HG03060 (cell line): ENCODE measurements around the gene CMTM5.

Experiments used
- ATAC-seq: cut with Tn5 transposase; IDR thresholded peaks from one replicate; pipeline ENCODE4 v1.9.1; 2021; ENCODE audit warnings: low read depth, moderate number of reproducible peaks; ENCODE audit not compliant: unreplicated experiment

CMTM5 gene

DNA sequence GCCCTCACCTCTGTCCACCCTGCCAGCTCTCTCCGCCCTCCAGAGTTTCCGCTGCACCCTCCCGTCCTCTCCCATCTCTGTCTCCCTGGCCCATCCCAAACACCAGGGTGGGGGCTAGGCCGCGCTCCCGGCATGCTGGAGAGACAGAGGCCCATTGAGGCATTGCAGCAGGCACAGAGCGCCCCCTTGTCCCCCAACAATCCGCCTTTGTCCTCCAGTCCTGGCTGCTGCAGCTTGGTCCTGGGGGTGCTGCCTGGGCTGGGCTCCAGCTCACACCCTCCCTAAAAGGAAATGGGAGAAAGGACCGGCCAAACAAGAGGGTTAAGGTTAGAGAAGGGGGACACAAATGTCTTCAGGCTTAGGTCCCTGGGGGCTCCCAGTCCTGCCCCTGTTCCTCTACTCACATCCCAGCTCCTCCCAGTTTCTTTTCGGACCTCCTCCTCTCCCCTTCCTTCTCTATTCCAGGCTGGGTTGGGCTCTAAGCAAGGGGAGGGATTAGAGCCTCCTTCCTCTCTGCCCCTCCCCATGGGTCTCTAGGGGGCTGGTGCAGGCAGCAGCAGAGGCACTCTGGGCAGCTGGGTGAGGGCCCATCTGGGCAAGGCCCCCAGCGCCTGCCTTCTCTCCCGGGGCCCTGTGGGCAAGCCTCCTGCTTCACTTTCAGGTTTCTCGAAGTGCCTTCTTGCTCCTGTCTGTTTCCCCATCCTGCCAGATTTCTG lies at the start of gene CMTM5:
TSS of gene CMTM5 (plus strand) at position 565 of the 716 bp plus-strand sequence. CDS start 206 bp downstream, outside the sequence.
- ATAC-seq = no peak

GRCh38 chr14:23327947-23328744 lies 48.7 kb upstream of the CMTM5 start:
- no peak for ATAC-seq

GRCh38 chr14:23335623-23336022 lies 41.2 kb upstream of the CMTM5 start:
- ATAC-seq = no peak

GRCh38 chr14:23339506-23340268 lies 37.2 kb upstream of the CMTM5 start:
- no peak for ATAC-seq

DNA sequence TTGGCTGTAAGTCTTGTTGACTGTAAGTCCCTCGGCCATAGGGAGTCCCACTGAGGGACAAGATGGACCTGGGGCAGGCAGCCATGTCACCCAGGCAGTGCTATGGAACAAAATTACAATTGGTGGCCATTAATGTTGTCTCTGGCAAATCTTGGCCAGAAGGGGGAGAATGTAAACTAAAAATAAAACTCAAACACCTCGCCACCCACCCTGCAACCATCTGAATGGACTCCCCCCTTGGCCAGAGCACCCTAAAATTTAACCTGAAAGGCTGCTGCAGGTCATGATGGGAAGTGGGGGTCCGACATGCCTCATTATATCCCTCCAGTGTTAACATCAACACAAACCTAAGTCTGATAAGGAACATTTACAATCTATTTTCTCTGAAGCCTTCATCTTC lies 32.4 kb upstream of the CMTM5 start:
- ATAC-seq = no peak

GRCh38 chr14:23345987-23346692 lies 30.7 kb upstream of the CMTM5 start:
- no peak for ATAC-seq

GRCh38 chr14:23346693-23347405 lies 30.0 kb upstream of the CMTM5 start:
- no peak for ATAC-seq

DNA sequence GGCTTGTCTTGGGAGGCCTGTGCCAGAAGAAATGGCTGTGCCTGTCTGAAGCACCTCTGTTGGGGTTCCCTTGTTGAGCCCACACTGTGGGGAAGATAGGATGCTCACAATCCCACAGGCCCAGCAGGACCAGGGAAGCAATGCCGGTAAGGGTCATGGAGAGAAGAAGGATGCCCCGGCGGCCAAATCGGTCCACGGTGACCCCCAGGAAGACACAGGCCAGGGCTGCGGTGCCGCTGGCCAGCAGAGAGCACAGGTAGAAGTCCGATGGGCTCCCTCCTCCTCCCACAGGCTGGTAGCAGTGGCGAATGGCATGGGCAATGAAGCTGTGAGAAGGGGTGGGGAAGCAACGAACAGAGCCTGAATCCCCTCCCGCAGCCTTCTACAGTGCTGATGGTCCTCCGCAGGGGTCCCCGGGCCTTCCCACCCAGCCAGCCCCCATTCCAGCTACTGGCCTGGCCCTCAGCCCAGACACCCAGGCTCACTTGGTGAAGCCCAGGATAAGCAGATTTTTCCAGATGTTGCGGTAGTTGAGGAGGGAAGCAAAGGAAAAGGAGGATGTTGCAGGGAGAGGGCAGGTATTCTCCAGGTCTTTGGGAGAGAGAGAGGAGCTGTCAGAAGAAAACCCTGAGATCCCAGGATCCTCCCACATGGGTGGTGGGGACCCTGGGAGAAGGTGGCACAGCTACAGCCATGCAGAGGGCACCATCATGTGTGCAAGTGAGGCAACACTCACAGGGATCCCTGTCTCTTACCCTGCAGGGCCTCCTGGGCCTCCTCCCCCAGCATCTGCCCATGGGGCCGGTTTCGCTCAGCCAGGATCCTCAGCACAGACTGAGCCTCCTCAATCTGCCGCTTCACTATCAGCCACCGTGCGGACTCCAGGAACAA lies 29.2 kb upstream of the CMTM5 start:
- ATAC-seq = no peak

GRCh38 chr14:23348297-23348655 lies 28.6 kb upstream of the CMTM5 start:
- no peak for ATAC-seq

DNA sequence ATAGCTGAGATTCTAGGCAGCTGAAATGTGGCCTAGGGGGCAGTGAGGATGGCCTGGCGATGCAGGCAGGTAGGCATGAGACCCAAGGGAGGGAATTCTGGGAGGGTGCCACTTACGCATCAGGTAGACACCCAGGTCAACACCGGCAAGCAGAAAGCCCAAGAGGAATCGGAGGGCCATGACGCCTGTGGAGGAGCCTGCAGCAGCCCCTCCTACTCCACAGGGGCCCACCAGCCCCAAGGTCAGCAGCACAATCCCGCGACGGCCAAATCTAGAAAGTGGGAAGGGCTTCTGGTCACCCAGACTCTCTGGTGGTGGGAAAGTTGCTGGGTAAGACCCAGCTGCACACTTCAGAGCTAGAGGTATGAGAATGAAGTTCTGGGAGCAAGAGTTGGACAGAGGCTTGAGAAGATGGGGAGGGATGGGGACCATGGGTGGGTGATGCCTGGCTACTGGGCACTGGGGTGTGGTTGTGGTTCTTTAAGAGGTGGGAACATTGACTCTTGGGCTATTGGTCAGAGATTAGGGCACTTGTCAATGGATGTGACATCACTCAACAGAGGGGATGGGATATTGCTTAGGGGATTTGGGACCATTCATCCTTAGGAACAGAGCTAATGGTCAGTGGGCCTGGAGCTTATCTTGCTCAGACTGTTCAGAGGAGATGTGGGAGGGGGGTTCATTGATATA lies 27.5 kb upstream of the CMTM5 start:
- ATAC-seq = no peak

DNA sequence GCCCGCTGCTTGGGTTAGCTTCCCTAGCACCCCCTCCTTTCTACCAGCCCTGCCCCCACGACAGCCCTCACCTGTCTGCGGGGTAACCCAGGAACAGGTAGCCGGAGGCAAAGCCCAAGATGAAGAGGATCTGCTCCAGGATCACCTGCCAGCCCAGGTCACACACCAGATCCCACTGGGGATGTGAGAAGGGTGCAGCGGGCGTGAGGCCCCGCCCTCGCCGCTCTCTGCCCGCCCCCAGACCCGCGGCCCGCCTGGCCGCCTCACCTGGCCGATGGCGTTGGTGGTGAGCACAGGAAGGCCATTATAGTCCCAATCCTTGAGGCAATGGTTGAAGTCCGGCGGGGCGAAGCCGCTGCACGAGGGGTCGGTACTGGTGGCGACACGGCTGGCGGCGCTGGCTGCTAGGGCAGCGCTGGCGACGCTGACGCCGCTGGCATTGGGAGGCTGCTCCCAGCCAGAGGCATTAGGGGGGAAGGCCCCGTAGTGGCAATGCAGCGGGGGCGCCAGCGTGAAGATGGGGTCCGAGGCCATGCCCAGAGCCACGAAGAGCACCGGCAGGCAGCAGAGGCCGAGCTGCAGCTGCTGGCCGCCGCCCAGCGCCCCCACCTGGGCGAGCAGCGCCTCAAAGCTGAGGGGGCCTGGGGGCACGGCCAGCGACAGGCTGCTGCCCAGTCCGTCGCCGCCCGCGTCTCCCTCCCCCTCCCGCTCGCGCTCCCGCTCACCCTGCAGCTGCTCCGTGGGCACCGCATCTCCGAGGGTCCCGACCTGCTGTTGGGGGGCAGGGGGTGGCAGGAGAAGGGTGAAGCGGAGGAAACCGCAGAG lies 25.0 kb upstream of the CMTM5 start:
- ATAC-seq = no peak

DNA sequence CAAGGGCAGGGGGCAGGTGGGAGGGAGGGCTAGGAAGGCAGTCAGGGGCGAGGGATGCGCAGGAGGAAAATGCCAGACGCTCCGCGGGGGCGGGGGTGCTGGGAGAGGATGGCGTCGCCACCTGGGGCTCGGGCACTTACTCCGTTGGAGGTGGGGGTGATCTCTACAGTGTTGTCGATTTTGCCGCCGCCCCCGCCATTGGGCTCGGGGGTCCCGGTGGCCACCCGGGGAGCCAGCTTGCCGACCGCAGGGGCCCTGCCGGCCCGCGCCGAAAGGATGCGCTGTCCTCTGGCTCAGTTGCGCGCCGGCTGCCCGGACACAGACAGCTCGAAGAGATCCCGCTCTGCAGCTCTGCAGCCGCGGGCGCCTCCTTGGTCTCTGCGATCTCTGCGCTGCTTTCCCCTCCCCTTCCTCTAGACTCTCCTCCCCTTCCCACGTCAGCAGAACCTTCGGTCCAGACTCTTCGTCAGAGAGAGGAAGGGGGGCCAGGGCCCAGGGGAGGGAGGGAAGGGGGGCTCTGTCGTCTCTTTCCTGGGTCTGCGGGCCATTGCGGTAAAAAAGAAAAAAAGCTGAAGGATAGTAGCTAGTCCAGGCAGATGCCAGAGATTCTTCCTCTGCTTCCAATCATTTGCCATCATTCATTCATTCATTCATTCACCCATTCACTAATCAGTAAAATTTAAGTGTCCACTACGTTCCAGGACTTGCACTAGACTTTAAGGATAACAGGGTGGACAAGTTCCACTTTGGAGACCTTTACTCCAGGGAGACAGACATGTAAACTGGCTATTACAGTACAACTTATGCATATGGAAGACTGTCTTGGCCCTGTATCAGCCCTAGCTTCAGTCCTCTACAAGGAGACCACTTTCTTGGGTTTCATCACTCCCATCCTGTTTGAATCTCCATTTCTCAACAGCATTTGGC lies 24.1 kb upstream of the CMTM5 start, which contains the start of gene SLC22A17:
TSS of gene SLC22A17 (minus strand) at position 382 of the 927 bp plus-strand sequence.
- ATAC-seq = no peak

GRCh38 chr14:23353433-23353780 lies 23.4 kb upstream of the CMTM5 start:
- no peak for ATAC-seq

- ATAC-seq = no peak
Observed at GRCh38 chr14:23354990-23355389, 21.9 kb upstream of the CMTM5 start.

DNA sequence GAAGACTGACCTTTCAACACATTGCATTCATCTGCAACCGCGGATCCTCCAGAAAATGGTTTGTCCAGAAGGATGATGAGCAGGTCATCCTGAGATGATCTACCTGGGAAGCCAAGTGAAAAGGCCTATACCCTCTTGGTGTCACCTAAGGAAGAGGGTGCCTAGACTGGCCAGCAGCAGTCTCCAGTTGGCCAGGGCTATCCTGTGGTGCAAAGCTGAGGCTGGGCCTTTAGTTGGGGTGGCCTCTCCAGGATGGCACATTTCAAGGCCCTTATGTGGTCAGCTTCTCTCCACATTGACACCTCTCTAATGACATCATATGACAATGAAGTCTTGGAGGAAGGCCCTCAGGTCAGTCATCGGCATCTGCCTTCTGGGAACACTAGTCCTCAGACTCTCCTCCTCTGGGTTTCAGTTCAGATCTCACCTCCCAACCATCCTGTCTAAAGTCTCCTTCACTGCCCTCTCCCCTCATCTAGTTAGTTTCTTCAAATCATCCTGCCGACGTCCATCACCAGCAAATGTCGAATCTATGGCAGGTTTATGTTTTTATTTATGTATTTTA lies 20.9 kb upstream of the CMTM5 start:
- no peak for ATAC-seq

DNA sequence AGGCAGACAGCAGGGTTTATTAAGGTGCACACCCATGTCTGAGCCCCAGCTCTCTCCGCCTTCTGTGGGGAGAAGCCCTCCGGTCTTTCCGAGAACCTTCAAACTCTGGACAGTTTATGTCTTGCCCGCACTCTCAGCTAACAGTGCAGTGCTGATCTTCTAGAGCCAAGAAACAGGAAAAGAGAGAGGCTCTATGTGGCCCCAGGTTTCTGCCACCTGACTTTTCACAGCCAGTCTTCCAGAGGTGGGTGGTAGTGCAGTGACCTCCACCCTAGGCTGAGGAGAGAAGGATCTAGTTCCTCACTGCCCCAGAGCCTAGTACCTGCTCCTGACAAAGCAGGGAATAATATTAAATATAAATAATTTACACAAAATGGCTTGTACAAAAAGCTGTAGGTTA lies 20.2 kb upstream of the CMTM5 start:
- no peak for ATAC-seq
